Endodermal cell (in vitro differentiated cells): ENCODE results near the gene GDF9. TPM values are rescaled to one million over a fixed set of nuclear protein-coding genes. Genes with fewer than 3 reads are reported as not detected.

Experiments
- DNase-seq: peaks from one replicate; pipeline ENCODE4 v3.0.0-alpha.2; 2017
- H3K27ac ChIP-seq: 2 replicates; pipeline ENCODE4 v1.5.1; 2013; ENCODE audit warnings: mild to moderate bottlenecking, low read depth, low read length, moderate library complexity
- H3K27me3 ChIP-seq: 2 replicates; pipeline ENCODE4 v1.6.1; 2013; ENCODE audit warnings: mild to moderate bottlenecking, low read length, moderate library complexity; ENCODE audit not compliant: insufficient read depth, control insufficient read depth, poor library complexity, severe bottlenecking
- H3K36me3 ChIP-seq: 2 replicates; pipeline ENCODE4 v1.7.0; 2013; ENCODE audit warnings: mild to moderate bottlenecking, low read length, moderate library complexity; ENCODE audit not compliant: control insufficient read depth, insufficient read depth
- H3K4me1 ChIP-seq: one replicate; pipeline ENCODE4 v1.7.0; 2013; ENCODE audit warnings: low read length; ENCODE audit not compliant: control insufficient read depth, insufficient read depth
- H3K4me3 ChIP-seq: 2 replicates; pipeline ENCODE4 v1.5.1; 2013; ENCODE audit warnings: mild to moderate bottlenecking, low read length, moderate library complexity
- H3K9ac ChIP-seq: 2 replicates; pipeline ENCODE4 v1.6.1; 2013; ENCODE audit warnings: mild to moderate bottlenecking, low read length, moderate library complexity; ENCODE audit not compliant: poor library complexity, severe bottlenecking; ENCODE audit errors: extremely low read depth
- H3K9me3 ChIP-seq: 2 replicates; pipeline ENCODE4 v1.6.1; 2013; ENCODE audit warnings: mild to moderate bottlenecking, low read length, moderate library complexity; ENCODE audit not compliant: control insufficient read depth
- H3K27ac Mint-ChIP-seq: 2 replicates; pipeline ENCODE4 v1.8.0; 2020; ENCODE audit warnings: mixed read lengths
- H3K27me3 Mint-ChIP-seq: 2 replicates; pipeline ENCODE4 v1.8.0; 2021; ENCODE audit warnings: mild to moderate bottlenecking, mixed read lengths; ENCODE audit not compliant: insufficient read depth
- H3K36me3 Mint-ChIP-seq: 2 replicates; pipeline ENCODE4 v1.8.0; 2020; ENCODE audit warnings: low read depth, mixed read lengths
- H3K4me1 Mint-ChIP-seq: 2 replicates; pipeline ENCODE4 v1.8.0; 2020; ENCODE audit warnings: mixed read lengths
- H3K4me3 Mint-ChIP-seq: 2 replicates; pipeline ENCODE4 v1.8.0; 2020; ENCODE audit warnings: mild to moderate bottlenecking, moderate library complexity, mixed read lengths
- H3K9me3 Mint-ChIP-seq: 2 replicates; pipeline ENCODE4 v1.8.0; 2020; ENCODE audit warnings: mild to moderate bottlenecking, mixed read lengths
- WGBS, 2 experiments: methylation state at CpG; one replicate each; pipeline versions ENCODE4 v1.1.5 to v1.1.7; 2013; ENCODE audit warnings: missing lambda C conversion rate in 2 of 2, mixed read lengths in 1 of 2; ENCODE audit not compliant: insufficient coverage in 1 of 2, insufficient read length in 1 of 2; 5-methylcytosine and 5-hydroxymethylcytosine counted together
- total RNA-seq, 2 donors: library from RNA; stranded (reverse); fragmentation: NEBNext Ultra II Directional in 1 of 2; extraction: Animal tissue kit (Norgen Biotek cat#: 25700) in 1 of 2; gene quantifications; 2 replicates in 1 of 2; 3 replicates in 1 of 2; pipeline ENCODE4 v1.2.1, GENCODE V29; 2021
- TF ChIP-seq, protein P1 (sequence below): fragments of 200-600 bp; sonication (generic); conservative IDR thresholded peaks from 2 replicates; pipeline ENCODE4 v1.5.0; 2021; ENCODE audit warnings: antibody characterized with exemption, mild to moderate bottlenecking

GDF9 gene
- total RNA-seq, 2 donors from 2014 or later = 0.26 to 0.33 TPM

DNA sequence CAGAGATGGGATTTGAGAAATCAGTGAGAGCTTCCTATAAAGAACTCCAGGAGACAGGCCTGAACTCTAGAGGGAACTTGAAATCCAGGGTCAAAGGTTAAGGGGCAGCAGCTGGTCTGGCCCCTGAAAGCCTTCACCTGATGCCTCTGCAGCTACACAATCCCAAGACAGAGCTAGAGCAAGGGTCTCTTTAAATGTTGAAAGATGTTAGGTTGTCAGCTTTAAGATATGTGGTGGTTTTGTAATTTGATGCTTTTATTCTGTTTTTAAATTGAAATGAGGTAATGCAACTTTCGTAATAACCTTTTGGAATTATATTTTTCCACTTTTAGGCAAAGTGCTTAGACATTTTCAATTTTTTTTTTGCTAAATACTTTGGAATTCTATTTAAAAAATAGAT, 50.8 kb downstream of the GDF9 start:
- H3K27me3 ChIP-seq = peaks cover 63% of the 10 kb centered on the region
- no peaks in the 10 kb centered on the region for H3K4me1 ChIP-seq
- Mint-ChIP-seq H3K27ac (no peak overlapping the region), H3K27me3 (peaks cover 75% of the 10 kb centered on the region), H3K4me1 (peaks cover 2% of the 10 kb centered on the region), H3K9me3 (peaks cover 5% of the 10 kb centered on the region), H3K4me3 (no peak overlapping the region), H3K36me3 (no peaks in the 10 kb centered on the region)
- H3K4me3 ChIP-seq = no peak overlapping the region
- no peaks in the 10 kb centered on the region for H3K9me3 ChIP-seq
- DNase-seq = no peak
- no peak overlapping the region for H3K9ac ChIP-seq
- no peak overlapping the region for H3K27ac ChIP-seq
- H3K36me3 ChIP-seq = no peaks in the 10 kb centered on the region
- 89% methylated on average over 1 of the region's 1 CpG; no CpG with 5 or more reads in 1 of the 2 experiments for WGBS, 2 experiments
- TF ChIP-seq, protein P1, sequence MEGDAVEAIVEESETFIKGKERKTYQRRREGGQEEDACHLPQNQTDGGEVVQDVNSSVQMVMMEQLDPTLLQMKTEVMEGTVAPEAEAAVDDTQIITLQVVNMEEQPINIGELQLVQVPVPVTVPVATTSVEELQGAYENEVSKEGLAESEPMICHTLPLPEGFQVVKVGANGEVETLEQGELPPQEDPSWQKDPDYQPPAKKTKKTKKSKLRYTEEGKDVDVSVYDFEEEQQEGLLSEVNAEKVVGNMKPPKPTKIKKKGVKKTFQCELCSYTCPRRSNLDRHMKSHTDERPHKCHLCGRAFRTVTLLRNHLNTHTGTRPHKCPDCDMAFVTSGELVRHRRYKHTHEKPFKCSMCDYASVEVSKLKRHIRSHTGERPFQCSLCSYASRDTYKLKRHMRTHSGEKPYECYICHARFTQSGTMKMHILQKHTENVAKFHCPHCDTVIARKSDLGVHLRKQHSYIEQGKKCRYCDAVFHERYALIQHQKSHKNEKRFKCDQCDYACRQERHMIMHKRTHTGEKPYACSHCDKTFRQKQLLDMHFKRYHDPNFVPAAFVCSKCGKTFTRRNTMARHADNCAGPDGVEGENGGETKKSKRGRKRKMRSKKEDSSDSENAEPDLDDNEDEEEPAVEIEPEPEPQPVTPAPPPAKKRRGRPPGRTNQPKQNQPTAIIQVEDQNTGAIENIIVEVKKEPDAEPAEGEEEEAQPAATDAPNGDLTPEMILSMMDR = no peak

DNA sequence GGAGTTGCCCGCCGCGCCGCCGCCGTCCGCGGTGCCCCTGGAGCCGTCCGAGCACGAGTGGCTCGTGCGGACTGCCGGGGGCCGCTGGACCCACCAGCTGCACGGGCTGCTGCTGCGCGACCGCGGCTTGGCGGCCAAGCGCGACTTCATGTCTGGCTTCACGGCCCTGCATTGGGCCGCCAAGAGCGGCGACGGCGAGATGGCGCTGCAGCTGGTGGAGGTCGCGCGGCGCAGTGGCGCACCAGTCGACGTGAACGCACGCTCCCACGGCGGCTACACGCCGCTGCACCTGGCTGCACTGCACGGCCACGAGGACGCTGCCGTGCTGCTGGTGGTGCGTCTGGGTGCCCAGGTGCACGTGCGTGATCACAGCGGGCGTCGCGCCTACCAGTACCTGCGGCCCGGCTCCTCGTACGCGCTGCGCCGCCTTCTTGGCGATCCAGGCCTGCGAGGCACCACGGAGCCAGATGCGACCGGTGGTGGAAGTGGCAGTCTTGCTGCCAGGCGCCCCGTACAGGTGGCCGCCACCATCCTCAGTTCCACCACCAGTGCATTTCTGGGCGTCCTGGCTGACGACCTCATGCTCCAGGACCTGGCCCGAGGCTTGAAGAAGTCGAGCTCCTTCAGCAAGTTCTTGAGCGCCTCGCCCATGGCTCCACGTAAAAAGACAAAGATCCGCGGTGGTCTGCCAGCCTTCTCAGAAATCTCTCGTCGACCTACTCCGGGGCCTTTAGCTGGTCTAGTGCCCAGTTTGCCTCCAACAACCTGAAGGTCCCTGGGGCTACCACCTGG, 51.6 kb downstream of the GDF9 start:
- peak; percentile 83 for DNase-seq
- Histone ChIP-seq H3K9me3 (no peaks in the 10 kb centered on the region), H3K36me3 (no peaks in the 10 kb centered on the region), H3K27ac (no peak overlapping the region), H3K27me3 (peaks cover 68% of the 10 kb centered on the region), H3K4me1 (no peaks in the 10 kb centered on the region), H3K9ac (no peak overlapping the region), H3K4me3 (no peak overlapping the region)
- no peak overlapping the region for H3K27ac Mint-ChIP-seq
- peaks cover 79% of the 10 kb centered on the region for H3K27me3 Mint-ChIP-seq
- 70 to 86% methylated on average over 43 to 81 of the region's 81 CpGs for WGBS, 2 experiments
- TF ChIP-seq, protein P1 = no peak
- peaks cover 5% of the 10 kb centered on the region for H3K9me3 Mint-ChIP-seq
- no peak overlapping the region for H3K4me3 Mint-ChIP-seq
- H3K36me3 Mint-ChIP-seq = no peaks in the 10 kb centered on the region
- no peaks in the 10 kb centered on the region for H3K4me1 Mint-ChIP-seq

DNA sequence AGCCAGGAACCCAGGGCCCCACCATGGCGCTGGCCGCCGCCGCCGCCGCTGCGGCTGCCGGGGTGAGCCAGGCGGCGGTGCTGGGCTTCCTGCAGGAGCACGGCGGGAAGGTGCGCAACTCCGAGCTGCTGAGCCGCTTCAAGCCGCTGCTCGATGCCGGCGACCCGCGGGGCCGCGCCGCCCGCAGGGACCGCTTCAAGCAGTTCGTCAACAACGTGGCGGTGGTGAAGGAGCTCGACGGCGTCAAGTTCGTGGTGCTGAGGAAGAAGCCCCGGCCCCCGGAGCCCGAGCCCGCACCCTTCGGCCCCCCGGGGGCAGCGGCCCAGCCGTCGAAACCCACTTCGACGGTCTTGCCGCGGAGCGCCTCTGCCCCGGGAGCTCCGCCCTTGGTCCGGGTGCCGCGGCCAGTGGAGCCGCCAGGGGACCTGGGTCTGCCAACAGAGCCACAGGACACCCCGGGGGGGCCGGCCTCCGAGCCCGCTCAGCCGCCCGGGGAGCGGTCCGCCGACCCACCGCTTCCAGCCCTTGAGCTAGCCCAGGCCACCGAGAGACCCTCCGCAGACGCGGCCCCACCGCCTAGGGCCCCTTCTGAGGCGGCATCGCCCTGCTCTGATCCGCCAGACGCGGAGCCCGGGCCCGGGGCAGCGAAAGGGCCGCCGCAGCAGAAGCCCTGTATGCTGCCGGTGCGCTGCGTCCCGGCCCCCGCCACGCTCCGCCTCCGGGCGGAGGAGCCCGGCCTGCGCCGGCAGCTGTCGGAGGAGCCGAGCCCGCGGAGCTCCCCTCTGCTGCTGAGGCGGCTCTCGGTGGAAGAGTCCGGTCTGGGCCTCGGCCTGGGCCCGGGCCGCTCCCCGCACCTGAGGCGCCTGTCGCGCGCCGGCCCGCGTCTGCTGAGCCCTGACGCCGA, 52.4 kb downstream of the GDF9 start:
- H3K9me3 Mint-ChIP-seq = peaks cover 5% of the 10 kb centered on the region
- no peak overlapping the region for H3K4me3 ChIP-seq
- peaks cover 81% of the 10 kb centered on the region for H3K27me3 Mint-ChIP-seq
- DNase-seq = peak; percentile 83
- no peaks in the 10 kb centered on the region for H3K36me3 Mint-ChIP-seq
- H3K4me1 ChIP-seq = no peaks in the 10 kb centered on the region
- H3K27ac Mint-ChIP-seq = no peak overlapping the region
- no peaks in the 10 kb centered on the region for H3K36me3 ChIP-seq
- H3K9me3 ChIP-seq = no peaks in the 10 kb centered on the region
- 6% methylated on average over 30 to 110 of the region's 110 CpGs for WGBS, 2 experiments
- no peaks in the 10 kb centered on the region for H3K4me1 Mint-ChIP-seq
- H3K27ac ChIP-seq = no peak overlapping the region
- no peak overlapping the region for H3K4me3 Mint-ChIP-seq
- no peak overlapping the region for H3K9ac ChIP-seq
- TF ChIP-seq, protein P1 = peak; percentile 20
- H3K27me3 ChIP-seq = peaks cover 74% of the 10 kb centered on the region
